Measurements from ENCODE around the gene PITPNM1.

DNA sequence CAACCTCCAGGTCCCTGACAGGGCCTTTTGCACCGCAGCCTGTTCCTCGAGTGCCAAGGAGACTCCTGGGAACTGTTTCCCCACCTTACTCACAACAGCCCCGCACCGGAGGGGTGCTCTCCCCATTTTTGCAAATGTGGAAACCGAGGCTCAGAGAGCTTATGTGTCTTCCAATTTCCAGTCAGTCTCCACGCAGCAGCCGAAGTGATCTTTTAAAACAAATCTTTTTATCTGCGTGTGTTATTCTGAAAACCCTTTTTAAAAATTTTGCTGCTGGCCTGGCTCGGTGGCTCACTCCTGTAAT lies 35.7 kb downstream of the PITPNM1 start:
- TF ChIP-seq, protein P1, sequence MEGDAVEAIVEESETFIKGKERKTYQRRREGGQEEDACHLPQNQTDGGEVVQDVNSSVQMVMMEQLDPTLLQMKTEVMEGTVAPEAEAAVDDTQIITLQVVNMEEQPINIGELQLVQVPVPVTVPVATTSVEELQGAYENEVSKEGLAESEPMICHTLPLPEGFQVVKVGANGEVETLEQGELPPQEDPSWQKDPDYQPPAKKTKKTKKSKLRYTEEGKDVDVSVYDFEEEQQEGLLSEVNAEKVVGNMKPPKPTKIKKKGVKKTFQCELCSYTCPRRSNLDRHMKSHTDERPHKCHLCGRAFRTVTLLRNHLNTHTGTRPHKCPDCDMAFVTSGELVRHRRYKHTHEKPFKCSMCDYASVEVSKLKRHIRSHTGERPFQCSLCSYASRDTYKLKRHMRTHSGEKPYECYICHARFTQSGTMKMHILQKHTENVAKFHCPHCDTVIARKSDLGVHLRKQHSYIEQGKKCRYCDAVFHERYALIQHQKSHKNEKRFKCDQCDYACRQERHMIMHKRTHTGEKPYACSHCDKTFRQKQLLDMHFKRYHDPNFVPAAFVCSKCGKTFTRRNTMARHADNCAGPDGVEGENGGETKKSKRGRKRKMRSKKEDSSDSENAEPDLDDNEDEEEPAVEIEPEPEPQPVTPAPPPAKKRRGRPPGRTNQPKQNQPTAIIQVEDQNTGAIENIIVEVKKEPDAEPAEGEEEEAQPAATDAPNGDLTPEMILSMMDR (conservative IDR thresholded peaks at IDR 0.05 in 1 of 2, IDR thresholded peaks at IDR 0.05 in 1 of 2; ENCODE audit: low read depth in 1 of 2, low read length in 2 of 2) = no peak
- TF ChIP-seq EZH2 (IDR thresholded peaks at IDR 0.05; ENCODE audit: low read length, missing control alignments) = no peak

Measured in fibroblast of lung (primary cell).